SKM-1 (cell line): ENCODE measurements around the gene RAE1.
A peak's percentile ranks its signal among the peaks of the same experiment; 100 is the strongest.

Experiments
- DNase-seq: peaks from one replicate; lab custom pipeline; 2025; ENCODE audit not compliant: unreplicated experiment; lab: John Stamatoyannopoulos, UW

RAE1 gene

GRCh38 chr20:57351042-57351783 is at the start of gene RAE1:
RAE1 (plus strand) TSS chr20:57351255; CDS start chr20:57354039, 2,784 bp downstream.
- peak; percentile 85 for DNase-seq

GRCh38 chr20:57306747-57307146 is 44.3 kb upstream of the RAE1 start:
- DNase-seq, result no peak

GRCh38 chr20:57308451-57309271 is 42.4 kb upstream of the RAE1 start:
- no peak for DNase-seq

GRCh38 chr20:57309544-57310115 is 41.4 kb upstream of the RAE1 start:
- DNase-seq, result no peak

GRCh38 chr20:57310821-57311514 is 40.1 kb upstream of the RAE1 start:
- no peak for DNase-seq

- DNase-seq, result no peak
Observed at GRCh38 chr20:57312138-57312537, 38.9 kb upstream of the RAE1 start.

- DNase-seq, result no peak
Observed at GRCh38 chr20:57313230-57313629, 37.8 kb upstream of the RAE1 start.

- DNase-seq, result no peak
Observed at GRCh38 chr20:57313951-57314350, 37.1 kb upstream of the RAE1 start.

- no peak for DNase-seq
Observed at GRCh38 chr20:57315083-57315975, 35.7 kb upstream of the RAE1 start.

- no peak for DNase-seq
Observed at GRCh38 chr20:57315976-57316480, 35.0 kb upstream of the RAE1 start.

- no peak for DNase-seq
Observed at GRCh38 chr20:57316795-57317201, 34.3 kb upstream of the RAE1 start.

GRCh38 chr20:57317316-57317788 is 33.7 kb upstream of the RAE1 start:
- no peak for DNase-seq

GRCh38 chr20:57317789-57318371 is 33.2 kb upstream of the RAE1 start:
- DNase-seq, result no peak

- no peak for DNase-seq
Observed at GRCh38 chr20:57319584-57319983, 31.5 kb upstream of the RAE1 start.

- no peak for DNase-seq
Observed at GRCh38 chr20:57320358-57320757, 30.7 kb upstream of the RAE1 start.

- DNase-seq, result no peak
Observed at GRCh38 chr20:57321142-57321541, 29.9 kb upstream of the RAE1 start.

- DNase-seq, result no peak
Observed at GRCh38 chr20:57322476-57322875, 28.6 kb upstream of the RAE1 start.

- DNase-seq, result no peak
Observed at GRCh38 chr20:57323034-57323433, 28.0 kb upstream of the RAE1 start.

- DNase-seq, result no peak
Observed at GRCh38 chr20:57325632-57326356, 25.3 kb upstream of the RAE1 start.
